ENCODE results near the gene DIP2B. TPM values are rescaled to one million over a fixed set of nuclear protein-coding genes. Genes with fewer than 3 reads are reported as not detected.
A peak's percentile ranks its signal among the peaks of the same experiment; 100 is the strongest.
"Not testable (repeated sequence)": the region's sequence is repeated elsewhere in the genome, so short reads cannot be mapped to it uniquely, and the experiment has no call there.

Gene DIP2B
- total RNA-seq, 1 experiment from 2014 or later, result 26.1 TPM

DNA sequence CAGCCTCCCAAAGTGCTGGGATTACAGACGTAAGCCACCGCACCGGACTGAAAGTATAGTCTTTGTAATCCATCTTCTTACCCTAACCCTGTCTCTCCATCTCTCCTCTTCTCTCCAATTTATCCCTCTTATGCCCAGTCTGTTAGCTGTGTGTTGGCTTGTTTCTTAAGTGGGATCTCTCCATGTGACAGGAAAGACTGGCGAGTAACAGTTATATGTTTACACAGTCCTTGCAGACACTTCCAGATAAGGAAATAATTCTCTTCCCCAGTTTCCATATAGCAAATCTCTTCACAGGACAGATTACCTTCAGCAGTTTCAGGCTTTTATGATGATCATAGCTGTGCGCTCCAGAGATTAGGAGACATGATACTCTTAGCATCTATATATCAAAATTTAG lies 16.0 kb upstream of the DIP2B start:
- TF ChIP-seq MXD4 (CRISPR knock-in tag; IDR thresholded peaks at IDR 0.05; ENCODE audit: borderline replicate concordance) (no peak), FOXP1 (CRISPR knock-in tag; IDR thresholded peaks at IDR 0.05; ENCODE audit: borderline replicate concordance) (no peak), HMGA2 (CRISPR knock-in tag; IDR thresholded peaks at IDR 0.05) (no peak), SP1 (CRISPR knock-in tag; conservative IDR thresholded peaks at IDR 0.05) (no peak), SMAD3 (CRISPR knock-in tag; IDR thresholded peaks at IDR 0.05; ENCODE audit: borderline replicate concordance) (no peak), RELA (CRISPR knock-in tag; IDR thresholded peaks at IDR 0.05; ENCODE audit: borderline replicate concordance) (no peak), ZNF219 (CRISPR knock-in tag; IDR thresholded peaks at IDR 0.05; ENCODE audit: borderline replicate concordance) (no peak), PRRX2 (CRISPR knock-in tag; IDR thresholded peaks at IDR 0.05) (no peak)
- TF ChIP-seq, protein P1, sequence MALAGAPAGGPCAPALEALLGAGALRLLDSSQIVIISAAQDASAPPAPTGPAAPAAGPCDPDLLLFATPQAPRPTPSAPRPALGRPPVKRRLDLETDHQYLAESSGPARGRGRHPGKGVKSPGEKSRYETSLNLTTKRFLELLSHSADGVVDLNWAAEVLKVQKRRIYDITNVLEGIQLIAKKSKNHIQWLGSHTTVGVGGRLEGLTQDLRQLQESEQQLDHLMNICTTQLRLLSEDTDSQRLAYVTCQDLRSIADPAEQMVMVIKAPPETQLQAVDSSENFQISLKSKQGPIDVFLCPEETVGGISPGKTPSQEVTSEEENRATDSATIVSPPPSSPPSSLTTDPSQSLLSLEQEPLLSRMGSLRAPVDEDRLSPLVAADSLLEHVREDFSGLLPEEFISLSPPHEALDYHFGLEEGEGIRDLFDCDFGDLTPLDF (CRISPR knock-in tag; IDR thresholded peaks at IDR 0.05), result no peak
- TF ChIP-seq, protein P2, sequence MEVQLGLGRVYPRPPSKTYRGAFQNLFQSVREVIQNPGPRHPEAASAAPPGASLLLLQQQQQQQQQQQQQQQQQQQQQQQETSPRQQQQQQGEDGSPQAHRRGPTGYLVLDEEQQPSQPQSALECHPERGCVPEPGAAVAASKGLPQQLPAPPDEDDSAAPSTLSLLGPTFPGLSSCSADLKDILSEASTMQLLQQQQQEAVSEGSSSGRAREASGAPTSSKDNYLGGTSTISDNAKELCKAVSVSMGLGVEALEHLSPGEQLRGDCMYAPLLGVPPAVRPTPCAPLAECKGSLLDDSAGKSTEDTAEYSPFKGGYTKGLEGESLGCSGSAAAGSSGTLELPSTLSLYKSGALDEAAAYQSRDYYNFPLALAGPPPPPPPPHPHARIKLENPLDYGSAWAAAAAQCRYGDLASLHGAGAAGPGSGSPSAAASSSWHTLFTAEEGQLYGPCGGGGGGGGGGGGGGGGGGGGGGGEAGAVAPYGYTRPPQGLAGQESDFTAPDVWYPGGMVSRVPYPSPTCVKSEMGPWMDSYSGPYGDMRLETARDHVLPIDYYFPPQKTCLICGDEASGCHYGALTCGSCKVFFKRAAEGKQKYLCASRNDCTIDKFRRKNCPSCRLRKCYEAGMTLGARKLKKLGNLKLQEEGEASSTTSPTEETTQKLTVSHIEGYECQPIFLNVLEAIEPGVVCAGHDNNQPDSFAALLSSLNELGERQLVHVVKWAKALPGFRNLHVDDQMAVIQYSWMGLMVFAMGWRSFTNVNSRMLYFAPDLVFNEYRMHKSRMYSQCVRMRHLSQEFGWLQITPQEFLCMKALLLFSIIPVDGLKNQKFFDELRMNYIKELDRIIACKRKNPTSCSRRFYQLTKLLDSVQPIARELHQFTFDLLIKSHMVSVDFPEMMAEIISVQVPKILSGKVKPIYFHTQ (CRISPR knock-in tag; IDR thresholded peaks at IDR 0.05), result no peak
- Mint-ChIP-seq H3K27me3 (ENCODE audit: low read depth) (peaks cover 3% of the 10 kb centered on the region), H3K4me1 (no peaks in the 10 kb centered on the region), H3K4me3 (no peak overlapping the region), H3K9me3 (peaks cover 35% of the 10 kb centered on the region), H3K27ac (no peak overlapping the region), H3K36me3 (peaks cover 29% of the 10 kb centered on the region)
- POLR2A ChIA-PET, result no interaction called here
- CTCF ChIA-PET, result no interaction called here
- ATAC-seq, result no peak
- DNase-seq (ENCODE audit: low spot score), result no peak

DNA sequence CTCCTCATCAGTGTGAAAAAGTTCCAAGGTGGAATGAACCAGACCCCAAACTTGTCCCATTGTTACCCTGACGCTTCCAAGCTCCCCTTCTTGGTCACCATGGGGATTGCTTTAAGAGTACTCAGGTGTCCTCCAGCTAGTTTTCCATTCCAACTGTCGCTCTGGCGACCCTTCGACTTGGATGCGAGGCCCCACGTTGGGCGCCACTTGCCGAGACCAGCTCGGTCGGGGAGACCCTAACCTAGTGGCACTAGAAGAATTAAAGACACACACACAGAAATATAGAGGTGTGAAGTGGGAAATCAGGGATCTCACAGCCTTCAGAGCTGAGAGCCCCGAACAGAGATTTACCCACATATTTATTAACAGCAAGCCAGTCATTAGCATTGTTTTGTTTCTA lies 6.7 kb upstream of the DIP2B start:
- not testable (repeated sequence) for H3K4me1 Mint-ChIP-seq

DNA sequence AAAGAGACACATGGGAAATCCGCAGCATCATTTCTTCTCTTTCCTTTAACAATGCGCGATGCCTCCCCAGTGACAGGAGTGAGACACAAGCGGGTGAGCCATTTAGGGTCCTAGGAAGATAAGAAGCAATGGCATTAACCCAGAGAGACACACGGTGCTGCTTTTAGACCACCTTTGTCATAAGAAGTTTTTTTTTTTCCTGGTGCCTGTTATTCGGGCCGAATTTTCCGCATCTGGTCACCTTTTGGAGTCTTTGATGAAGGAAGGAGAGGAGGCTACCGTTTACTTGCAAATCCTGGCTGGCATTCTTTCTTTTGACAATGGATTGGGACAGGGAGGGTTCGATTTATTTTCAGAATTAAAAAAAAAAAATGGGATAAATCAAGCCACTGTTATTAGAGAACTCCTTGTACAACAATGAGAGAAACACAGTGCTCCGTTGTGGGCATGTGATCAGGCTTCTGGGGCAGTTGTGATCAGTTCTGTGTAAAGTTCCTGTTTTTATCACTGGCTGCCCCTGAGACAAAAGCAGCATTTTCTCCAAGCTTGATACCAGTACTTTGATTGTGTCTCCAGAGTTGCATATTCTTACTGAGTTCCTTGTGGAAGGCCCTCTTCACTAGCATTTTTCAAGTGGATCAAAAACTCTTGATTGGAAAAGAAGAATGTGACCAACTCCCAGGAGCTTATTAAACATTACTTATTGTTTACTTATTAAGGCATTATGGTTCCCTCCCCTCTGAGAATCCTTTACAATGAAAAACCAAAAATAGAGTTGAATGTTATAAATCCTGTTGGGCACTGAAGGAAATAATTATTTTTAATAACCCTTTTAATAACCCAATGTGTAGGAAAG lies 1.1 kb downstream of the DIP2B start:
- peaks cover 31% of the 10 kb centered on the region for H3K4me1 Mint-ChIP-seq
- H3K27me3 Mint-ChIP-seq (ENCODE audit: low read depth), result no peaks in the 10 kb centered on the region
- DNase-seq (ENCODE audit: low spot score), result no peak
- H3K36me3 Mint-ChIP-seq, result peaks cover 2% of the 10 kb centered on the region; the same call in 1 of the 2 replicates
- no peak for ATAC-seq
- H3K27ac Mint-ChIP-seq, result peak overlapping the region; percentile 53; the same call in 1 of the 2 replicates
- ChIA-PET CTCF (interaction anchor here (0.8 to 2.7 kb wide), 13 partner anchors 33 to 482 kb away, joined by 3 to 41 read pairs (median 6); a partner anchor contains a TSS), POLR2A (interaction anchor here (0.6 to 1.1 kb wide), 2 partner anchors 93 to 138 kb away, joined by 3 read pairs; no protein-coding TSS in a partner anchor)
- TF ChIP-seq TCF7 (CRISPR knock-in tag; IDR thresholded peaks at IDR 0.05; ENCODE audit: low read depth) (no peak), KAT7 (CRISPR knock-in tag; IDR thresholded peaks at IDR 0.05; ENCODE audit: borderline replicate concordance) (no peak), SMAD4 (CRISPR knock-in tag; IDR thresholded peaks at IDR 0.05) (no peak), ZNF263 (CRISPR knock-in tag; IDR thresholded peaks at IDR 0.05; ENCODE audit: low read depth) (no peak), TEAD4 (CRISPR knock-in tag; IDR thresholded peaks at IDR 0.05) (no peak)
- TF ChIP-seq, protein P3, sequence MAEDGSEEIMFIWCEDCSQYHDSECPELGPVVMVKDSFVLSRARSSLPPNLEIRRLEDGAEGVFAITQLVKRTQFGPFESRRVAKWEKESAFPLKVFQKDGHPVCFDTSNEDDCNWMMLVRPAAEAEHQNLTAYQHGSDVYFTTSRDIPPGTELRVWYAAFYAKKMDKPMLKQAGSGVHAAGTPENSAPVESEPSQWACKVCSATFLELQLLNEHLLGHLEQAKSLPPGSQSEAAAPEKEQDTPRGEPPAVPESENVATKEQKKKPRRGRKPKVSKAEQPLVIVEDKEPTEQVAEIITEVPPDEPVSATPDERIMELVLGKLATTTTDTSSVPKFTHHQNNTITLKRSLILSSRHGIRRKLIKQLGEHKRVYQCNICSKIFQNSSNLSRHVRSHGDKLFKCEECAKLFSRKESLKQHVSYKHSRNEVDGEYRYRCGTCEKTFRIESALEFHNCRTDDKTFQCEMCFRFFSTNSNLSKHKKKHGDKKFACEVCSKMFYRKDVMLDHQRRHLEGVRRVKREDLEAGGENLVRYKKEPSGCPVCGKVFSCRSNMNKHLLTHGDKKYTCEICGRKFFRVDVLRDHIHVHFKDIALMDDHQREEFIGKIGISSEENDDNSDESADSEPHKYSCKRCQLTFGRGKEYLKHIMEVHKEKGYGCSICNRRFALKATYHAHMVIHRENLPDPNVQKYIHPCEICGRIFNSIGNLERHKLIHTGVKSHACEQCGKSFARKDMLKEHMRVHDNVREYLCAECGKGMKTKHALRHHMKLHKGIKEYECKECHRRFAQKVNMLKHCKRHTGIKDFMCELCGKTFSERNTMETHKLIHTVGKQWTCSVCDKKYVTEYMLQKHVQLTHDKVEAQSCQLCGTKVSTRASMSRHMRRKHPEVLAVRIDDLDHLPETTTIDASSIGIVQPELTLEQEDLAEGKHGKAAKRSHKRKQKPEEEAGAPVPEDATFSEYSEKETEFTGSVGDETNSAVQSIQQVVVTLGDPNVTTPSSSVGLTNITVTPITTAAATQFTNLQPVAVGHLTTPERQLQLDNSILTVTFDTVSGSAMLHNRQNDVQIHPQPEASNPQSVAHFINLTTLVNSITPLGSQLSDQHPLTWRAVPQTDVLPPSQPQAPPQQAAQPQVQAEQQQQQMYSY (CRISPR knock-in tag; IDR thresholded peaks at IDR 0.05), result no peak
- TF ChIP-seq, protein P4, sequence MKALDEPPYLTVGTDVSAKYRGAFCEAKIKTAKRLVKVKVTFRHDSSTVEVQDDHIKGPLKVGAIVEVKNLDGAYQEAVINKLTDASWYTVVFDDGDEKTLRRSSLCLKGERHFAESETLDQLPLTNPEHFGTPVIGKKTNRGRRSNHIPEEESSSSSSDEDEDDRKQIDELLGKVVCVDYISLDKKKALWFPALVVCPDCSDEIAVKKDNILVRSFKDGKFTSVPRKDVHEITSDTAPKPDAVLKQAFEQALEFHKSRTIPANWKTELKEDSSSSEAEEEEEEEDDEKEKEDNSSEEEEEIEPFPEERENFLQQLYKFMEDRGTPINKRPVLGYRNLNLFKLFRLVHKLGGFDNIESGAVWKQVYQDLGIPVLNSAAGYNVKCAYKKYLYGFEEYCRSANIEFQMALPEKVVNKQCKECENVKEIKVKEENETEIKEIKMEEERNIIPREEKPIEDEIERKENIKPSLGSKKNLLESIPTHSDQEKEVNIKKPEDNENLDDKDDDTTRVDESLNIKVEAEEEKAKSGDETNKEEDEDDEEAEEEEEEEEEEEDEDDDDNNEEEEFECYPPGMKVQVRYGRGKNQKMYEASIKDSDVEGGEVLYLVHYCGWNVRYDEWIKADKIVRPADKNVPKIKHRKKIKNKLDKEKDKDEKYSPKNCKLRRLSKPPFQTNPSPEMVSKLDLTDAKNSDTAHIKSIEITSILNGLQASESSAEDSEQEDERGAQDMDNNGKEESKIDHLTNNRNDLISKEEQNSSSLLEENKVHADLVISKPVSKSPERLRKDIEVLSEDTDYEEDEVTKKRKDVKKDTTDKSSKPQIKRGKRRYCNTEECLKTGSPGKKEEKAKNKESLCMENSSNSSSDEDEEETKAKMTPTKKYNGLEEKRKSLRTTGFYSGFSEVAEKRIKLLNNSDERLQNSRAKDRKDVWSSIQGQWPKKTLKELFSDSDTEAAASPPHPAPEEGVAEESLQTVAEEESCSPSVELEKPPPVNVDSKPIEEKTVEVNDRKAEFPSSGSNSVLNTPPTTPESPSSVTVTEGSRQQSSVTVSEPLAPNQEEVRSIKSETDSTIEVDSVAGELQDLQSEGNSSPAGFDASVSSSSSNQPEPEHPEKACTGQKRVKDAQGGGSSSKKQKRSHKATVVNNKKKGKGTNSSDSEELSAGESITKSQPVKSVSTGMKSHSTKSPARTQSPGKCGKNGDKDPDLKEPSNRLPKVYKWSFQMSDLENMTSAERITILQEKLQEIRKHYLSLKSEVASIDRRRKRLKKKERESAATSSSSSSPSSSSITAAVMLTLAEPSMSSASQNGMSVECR (CRISPR knock-in tag; IDR thresholded peaks at IDR 0.05; ENCODE audit: borderline replicate concordance), result no peak
- peaks cover 3% of the 10 kb centered on the region for H3K9me3 Mint-ChIP-seq
- H3K4me3 Mint-ChIP-seq, result peak overlapping the region; percentile 88

More for the DNA sequence above, 6.7 kb upstream of the DIP2B start:
- DNase-seq (ENCODE audit: low spot score), result peak; percentile 26
- Mint-ChIP-seq H3K9me3 (peaks cover 65% of the 10 kb centered on the region), H3K36me3 (peaks cover 59% of the 10 kb centered on the region)
- POLR2A ChIA-PET; ATAC-seq; H3K4me3 Mint-ChIP-seq; H3K27ac Mint-ChIP-seq; H3K27me3 Mint-ChIP-seq (ENCODE audit: low read depth); CTCF ChIA-PET: not testable (repeated sequence)
